MCF 10A (cell line): ENCODE data around the gene MINDY1. TPM values are rescaled to one million over a fixed set of nuclear protein-coding genes. Genes with fewer than 3 reads are reported as not detected.

ENCODE experiments used
- BruUV-seq: library from RNA; stranded (reverse); fragments of 400-500 nt; replicated peaks from 2 replicates; lab custom pipeline; 2021; lab: Mats Ljungman, UMichigan
- CTCF ChIA-PET: fragments of 300-600 bp; sonication (Branson Sonifier 250); formaldehyde crosslinking; extraction: SDS; loops from one replicate; lab custom pipeline; 2021; ENCODE audit warnings: antibody characterized with exemption, inconsistent platforms; lab: Yijun Ruan, JAX
- POLR2A ChIA-PET: fragments of 300-600, 350-650 bp; sonication (Branson Sonifier 250); formaldehyde crosslinking; extraction: SDS; loops from one replicate; lab custom pipeline; 2020; ENCODE audit warnings: antibody characterized with exemption, inconsistent platforms; lab: Yijun Ruan, JAX
- DNase-seq: peaks from one replicate; pipeline ENCODE4 v3.0.0-alpha.2; 2018; ENCODE audit not compliant: unreplicated experiment
- H3K27ac Mint-ChIP-seq: one replicate; pipeline ENCODE4 v1.8.0; 2022; ENCODE audit warnings: mild to moderate bottlenecking, low read depth, mixed read lengths; ENCODE audit not compliant: unreplicated experiment
- H3K27me3 Mint-ChIP-seq: one replicate; pipeline ENCODE4 v1.8.0; 2022; ENCODE audit warnings: mixed read lengths; ENCODE audit not compliant: insufficient read depth, unreplicated experiment
- H3K36me3 Mint-ChIP-seq: one replicate; pipeline ENCODE4 v1.8.0; 2022; ENCODE audit warnings: mild to moderate bottlenecking, moderate library complexity, mixed read lengths; ENCODE audit not compliant: insufficient read depth, unreplicated experiment
- H3K4me1 Mint-ChIP-seq: one replicate; pipeline ENCODE4 v1.8.0; 2022; ENCODE audit warnings: mixed read lengths; ENCODE audit not compliant: insufficient read depth, unreplicated experiment
- H3K4me3 Mint-ChIP-seq: one replicate; pipeline ENCODE4 v1.8.0; 2022; ENCODE audit warnings: mild to moderate bottlenecking, moderate library complexity, mixed read lengths; ENCODE audit not compliant: unreplicated experiment
- H3K9me3 Mint-ChIP-seq: one replicate; pipeline ENCODE4 v1.8.0; 2022; ENCODE audit warnings: mixed read lengths; ENCODE audit not compliant: unreplicated experiment
- intact Hi-C: fragments of 100-400 bp; cut with micrococcal nuclease; formaldehyde crosslinking; loops from 2 replicates; pipeline ENCODE4 v1.14.1; 2022
- total RNA-seq: library from RNA; stranded (reverse); gene quantifications from 2 replicates; pipeline ENCODE4 v1.2.3, GENCODE V29; 2022
- TF ChIP-seq, protein P1 (sequence below): fragments of 200-600 bp; IDR thresholded peaks from one replicate; pipeline ENCODE4 v1.8.0; 2022; ENCODE audit warnings: antibody characterized with exemption, mild to moderate bottlenecking; ENCODE audit not compliant: unreplicated experiment

MINDY1 gene
- total RNA-seq, 1 experiment from 2014 or later: 8.9 TPM

- Mint-ChIP-seq H3K36me3 (peaks cover 17% of the 10 kb centered on the region), H3K27me3 (no peaks in the 10 kb centered on the region), H3K9me3 (no peaks in the 10 kb centered on the region), H3K27ac (no peak overlapping the region), H3K4me3 (no peak overlapping the region), H3K4me1 (peaks cover 5% of the 10 kb centered on the region)
- POLR2A ChIA-PET: interaction anchor here (0.6 to 6.2 kb wide), 9 partner anchors 10 to 676 kb away, joined by 3 to 61 read pairs (median 5); partner anchors contain the start of genes ANXA9, CERS2 and MINDY1
- intact Hi-C loops: loop anchor here (1.0 to 5.0 kb wide), 2 partner anchors 374 to 740 kb away; no protein-coding TSS in a partner anchor
- BruUV-seq: no TSS peak
- TF ChIP-seq, protein P1, sequence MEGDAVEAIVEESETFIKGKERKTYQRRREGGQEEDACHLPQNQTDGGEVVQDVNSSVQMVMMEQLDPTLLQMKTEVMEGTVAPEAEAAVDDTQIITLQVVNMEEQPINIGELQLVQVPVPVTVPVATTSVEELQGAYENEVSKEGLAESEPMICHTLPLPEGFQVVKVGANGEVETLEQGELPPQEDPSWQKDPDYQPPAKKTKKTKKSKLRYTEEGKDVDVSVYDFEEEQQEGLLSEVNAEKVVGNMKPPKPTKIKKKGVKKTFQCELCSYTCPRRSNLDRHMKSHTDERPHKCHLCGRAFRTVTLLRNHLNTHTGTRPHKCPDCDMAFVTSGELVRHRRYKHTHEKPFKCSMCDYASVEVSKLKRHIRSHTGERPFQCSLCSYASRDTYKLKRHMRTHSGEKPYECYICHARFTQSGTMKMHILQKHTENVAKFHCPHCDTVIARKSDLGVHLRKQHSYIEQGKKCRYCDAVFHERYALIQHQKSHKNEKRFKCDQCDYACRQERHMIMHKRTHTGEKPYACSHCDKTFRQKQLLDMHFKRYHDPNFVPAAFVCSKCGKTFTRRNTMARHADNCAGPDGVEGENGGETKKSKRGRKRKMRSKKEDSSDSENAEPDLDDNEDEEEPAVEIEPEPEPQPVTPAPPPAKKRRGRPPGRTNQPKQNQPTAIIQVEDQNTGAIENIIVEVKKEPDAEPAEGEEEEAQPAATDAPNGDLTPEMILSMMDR: peak; percentile 96
- CTCF ChIA-PET: interaction anchor here (0.6 to 12.4 kb wide), 41 partner anchors 10 to 750 kb away, joined by 3 to 302 read pairs (median 4); partner anchors contain the start of genes ANXA9, CERS2, GOLPH3L and MCL1
- DNase-seq: peak; percentile 56
These were observed 10.8 kb downstream of the MINDY1 start for GRCh38 chr1:150995896-150996295.

GRCh38 chr1:150995460-150995859, 11.2 kb downstream of the MINDY1 start:
- ChIA-PET CTCF (interaction anchor here (0.6 to 12.4 kb wide), 38 partner anchors 8 to 750 kb away, joined by 3 to 302 read pairs (median 5); partner anchors contain the start of genes ANXA9, CERS2, MINDY1 and TARS2), POLR2A (interaction anchor here (0.6 to 6.2 kb wide), 9 partner anchors 10 to 675 kb away, joined by 3 to 61 read pairs (median 5); partner anchors contain the start of genes ANXA9, CERS2 and MINDY1)
- no peak overlapping the region for H3K4me3 Mint-ChIP-seq
- TF ChIP-seq, protein P1: no peak
- no peaks in the 10 kb centered on the region for H3K27me3 Mint-ChIP-seq
- H3K4me1 Mint-ChIP-seq: peaks cover 5% of the 10 kb centered on the region
- BruUV-seq: no TSS peak
- H3K36me3 Mint-ChIP-seq: peaks cover 17% of the 10 kb centered on the region
- H3K9me3 Mint-ChIP-seq: no peaks in the 10 kb centered on the region
- intact Hi-C loops: loop anchor here (5.0 kb wide), 1 partner anchor 373 kb away; no protein-coding TSS in a partner anchor
- DNase-seq: no peak
- no peak overlapping the region for H3K27ac Mint-ChIP-seq

- CTCF ChIA-PET: interaction anchor here (0.6 to 12.4 kb wide), 21 partner anchors 9 to 756 kb away, joined by 3 to 302 read pairs (median 7); partner anchors contain the start of genes ANXA9, CERS2 and MINDY1
- BruUV-seq: no TSS peak
These were observed 12.5 kb downstream of the MINDY1 start for GRCh38 chr1:150994248-150994647.

DNA sequence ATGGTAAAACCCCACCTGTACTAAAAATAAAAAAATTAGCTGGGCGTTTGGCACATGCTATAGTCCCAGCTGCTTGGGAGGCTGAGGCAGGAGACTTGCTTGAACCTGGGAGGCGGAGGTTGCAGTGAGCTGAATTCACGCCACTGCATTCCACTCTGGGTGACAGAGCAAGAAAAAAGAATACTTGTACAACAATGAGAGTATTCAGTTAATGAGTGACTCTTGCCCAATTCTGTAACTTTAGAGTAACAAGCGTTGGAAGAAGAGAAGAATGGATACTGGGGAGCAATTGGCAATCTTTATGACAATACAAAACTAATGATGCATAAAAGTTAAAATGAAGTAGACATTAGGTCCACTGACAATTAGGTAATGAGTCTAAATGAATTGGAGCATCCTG, 14.1 kb downstream of the MINDY1 start:
- H3K4me3 Mint-ChIP-seq: no peak overlapping the region
- peaks cover 6% of the 10 kb centered on the region for H3K36me3 Mint-ChIP-seq
- ChIA-PET CTCF (interaction anchor here (0.7 to 12.4 kb wide), 4 partner anchors 9 to 36 kb away, joined by 3 to 302 read pairs (median 58); partner anchors contain the start of genes ANXA9, CERS2 and MINDY1), POLR2A (interaction anchor here (0.7 kb wide), 1 partner anchor 66 kb away, joined by 3 read pairs; no protein-coding TSS in a partner anchor)
- TF ChIP-seq, protein P1: no peak
- DNase-seq: no peak
- no peak overlapping the region for H3K27ac Mint-ChIP-seq
- H3K27me3 Mint-ChIP-seq: no peaks in the 10 kb centered on the region
- intact Hi-C loops: no loop called here
- no peaks in the 10 kb centered on the region for H3K9me3 Mint-ChIP-seq
- peaks cover 5% of the 10 kb centered on the region for H3K4me1 Mint-ChIP-seq
- no TSS peak for BruUV-seq

More at GRCh38 chr1:150994248-150994647, 12.5 kb downstream of the MINDY1 start:
- Mint-ChIP-seq H3K27me3 (no peaks in the 10 kb centered on the region), H3K4me3 (no peak overlapping the region), H3K9me3 (no peaks in the 10 kb centered on the region), H3K27ac (no peak overlapping the region), H3K4me1 (peaks cover 5% of the 10 kb centered on the region), H3K36me3 (peaks cover 13% of the 10 kb centered on the region)
- POLR2A ChIA-PET: interaction anchor here (0.7 to 6.2 kb wide), 5 partner anchors 9 to 39 kb away, joined by 3 to 61 read pairs (median 4); partner anchors contain the start of genes ANXA9 and MINDY1
- DNase-seq: no peak
- TF ChIP-seq, protein P1: no peak
- intact Hi-C loops: no loop called here
